NT2/D1 (cell line): Measurements from ENCODE around the gene GRM5.
"Not testable (repeated sequence)": the region's sequence is repeated elsewhere in the genome, so short reads cannot be mapped to it uniquely, and the experiment has no call there.

Experiments used
- DNase-seq: peaks from one replicate; pipeline ENCODE4 v3.0.0-alpha.2; 2011; ENCODE audit warnings: low read depth, low spot score
- H3K27me3 ChIP-seq: 2 replicates; pipeline ENCODE4 v1.6.0; 2011; ENCODE audit warnings: mild to moderate bottlenecking; ENCODE audit not compliant: insufficient read length, insufficient read depth
- H3K36me3 ChIP-seq: 2 replicates; pipeline ENCODE4 v1.6.1; 2011; ENCODE audit warnings: mild to moderate bottlenecking, low read length, mixed read lengths; ENCODE audit not compliant: insufficient read depth, insufficient read length
- H3K4me1 ChIP-seq: 2 replicates; pipeline ENCODE4 v1.5.1; 2011; ENCODE audit not compliant: insufficient read depth, insufficient read length
- H3K4me3 ChIP-seq: 2 replicates; pipeline ENCODE4 v1.5.1; 2011; ENCODE audit warnings: low read depth; ENCODE audit not compliant: insufficient read length
- H3K9ac ChIP-seq: 2 replicates; pipeline ENCODE4 v1.6.0; 2011; ENCODE audit warnings: low read depth; ENCODE audit not compliant: insufficient read length
- H3K9me3 ChIP-seq: 2 replicates; pipeline ENCODE4 v1.5.1; 2011; ENCODE audit warnings: mild to moderate bottlenecking, low read length; ENCODE audit not compliant: insufficient read depth
- SUZ12 ChIP-seq: IDR thresholded peaks from 2 replicates; pipeline ENCODE4 v1.6.1; 2011; ENCODE audit not compliant: insufficient read length, insufficient read depth; ENCODE audit errors: extremely low read depth
- YY1 ChIP-seq: IDR thresholded peaks from 2 replicates; pipeline ENCODE4 v1.6.1; 2011; ENCODE audit not compliant: insufficient read length, insufficient read depth
- ZNF274 ChIP-seq: IDR thresholded peaks from 2 replicates; pipeline ENCODE4 v1.6.1; 2011; ENCODE audit warnings: mild to moderate bottlenecking, low read depth, low read length

Gene GRM5

DNA sequence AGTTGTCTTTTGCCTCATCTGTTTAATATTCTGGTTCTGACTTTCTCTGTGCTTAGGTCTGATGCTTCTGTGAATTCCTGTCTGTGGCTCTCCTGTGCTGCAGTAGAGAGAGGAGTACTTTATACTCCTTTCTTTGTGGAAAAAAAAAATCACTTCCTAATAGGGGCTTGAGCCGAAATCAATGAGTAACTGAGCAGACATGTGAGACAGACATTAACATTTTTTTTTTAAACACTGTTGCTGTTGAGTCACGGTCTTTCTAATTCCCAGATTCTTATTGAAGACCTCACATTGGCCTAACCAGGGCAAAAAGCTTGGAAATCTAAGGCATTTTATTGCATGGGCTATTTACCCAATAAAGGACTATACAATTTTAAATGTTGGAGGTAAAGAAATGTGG, 86.1 kb downstream of the GRM5 start:
- Histone ChIP-seq H3K9ac (no peak overlapping the region), H3K4me3 (no peak overlapping the region), H3K27me3 (no peaks in the 10 kb centered on the region), H3K4me1 (no peaks in the 10 kb centered on the region), H3K36me3 (no peaks in the 10 kb centered on the region), H3K9me3 (no peaks in the 10 kb centered on the region)
- DNase-seq = no peak
- no peak for TF ChIP-seq SUZ12
- no peak for TF ChIP-seq ZNF274
- no peak for TF ChIP-seq YY1

DNA sequence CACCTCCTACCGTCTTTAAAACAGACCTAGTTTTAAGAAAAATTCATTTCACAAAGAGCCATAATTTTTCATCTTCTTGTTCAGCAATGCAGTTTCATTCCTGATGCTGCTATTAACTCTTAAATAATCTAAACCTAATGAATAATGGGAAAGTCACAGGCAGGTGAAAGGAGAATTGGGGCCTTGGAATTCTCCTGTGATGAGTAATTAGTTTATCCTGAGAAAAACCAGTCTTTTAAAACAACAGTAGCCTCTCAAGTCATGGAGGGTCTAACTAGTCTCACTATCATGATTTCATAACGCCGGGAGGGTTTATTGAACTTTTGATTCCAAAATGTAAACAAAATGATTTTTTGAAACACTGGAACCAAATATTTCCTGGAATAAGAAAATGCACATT, 86.8 kb downstream of the GRM5 start:
- not testable (repeated sequence) for H3K36me3 ChIP-seq, H3K27me3 ChIP-seq, H3K9ac ChIP-seq, H3K9me3 ChIP-seq, H3K4me3 ChIP-seq, DNase-seq, H3K4me1 ChIP-seq

DNA sequence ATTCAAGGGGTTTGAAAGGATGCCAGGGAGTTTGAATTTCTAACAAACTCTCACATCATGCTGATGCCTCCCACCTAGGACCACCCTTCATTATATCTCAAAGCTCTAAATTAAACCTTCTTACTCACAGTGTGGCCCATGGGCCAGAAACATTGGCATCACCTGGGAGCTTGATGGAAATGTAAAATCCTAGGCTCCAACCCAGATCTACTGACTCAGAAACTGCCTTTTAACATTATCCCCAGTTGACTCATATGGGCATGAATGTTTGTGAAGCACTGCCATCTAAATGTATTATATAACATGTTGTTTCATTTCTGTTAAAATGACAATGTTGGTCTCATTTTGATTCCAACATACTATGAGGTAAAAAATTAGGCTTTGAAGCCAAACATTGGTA, 90.3 kb downstream of the GRM5 start:
- H3K4me3 ChIP-seq, DNase-seq, H3K27me3 ChIP-seq, H3K9ac ChIP-seq, H3K9me3 ChIP-seq, H3K4me1 ChIP-seq, H3K36me3 ChIP-seq: not testable (repeated sequence)

- H3K27me3 ChIP-seq = no peaks in the 10 kb centered on the region
- no peaks in the 10 kb centered on the region for H3K9me3 ChIP-seq
- no peak overlapping the region for H3K9ac ChIP-seq
- TF ChIP-seq SUZ12 (no peak), ZNF274 (no peak)
- H3K36me3 ChIP-seq = no peaks in the 10 kb centered on the region
- H3K4me3 ChIP-seq = no peak overlapping the region
- no peak for DNase-seq
- H3K4me1 ChIP-seq = no peaks in the 10 kb centered on the region
Measured at GRCh38 chr11:88972210-88972609, 93.6 kb downstream of the GRM5 start.

DNA sequence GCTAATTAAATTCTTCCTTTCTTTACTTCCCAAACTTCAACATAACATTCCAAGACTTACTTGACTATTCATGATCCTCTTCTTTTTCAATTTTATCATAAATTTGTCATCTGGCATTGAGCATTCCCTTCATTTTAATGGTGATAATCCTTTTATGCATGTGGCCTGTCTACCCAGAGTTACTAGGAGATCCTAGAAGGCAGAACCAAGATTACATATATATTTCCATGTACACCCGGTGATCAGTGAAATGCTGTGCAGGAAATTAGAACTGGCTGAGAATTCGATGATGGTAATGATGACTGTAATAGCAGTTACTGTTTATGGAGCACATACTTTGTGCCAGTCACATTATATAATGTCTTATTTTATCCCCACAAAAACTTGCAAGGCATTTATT, 104.2 kb downstream of the GRM5 start:
- H3K9me3 ChIP-seq, H3K9ac ChIP-seq, H3K4me1 ChIP-seq, DNase-seq, H3K36me3 ChIP-seq, H3K4me3 ChIP-seq, H3K27me3 ChIP-seq: not testable (repeated sequence)

DNA sequence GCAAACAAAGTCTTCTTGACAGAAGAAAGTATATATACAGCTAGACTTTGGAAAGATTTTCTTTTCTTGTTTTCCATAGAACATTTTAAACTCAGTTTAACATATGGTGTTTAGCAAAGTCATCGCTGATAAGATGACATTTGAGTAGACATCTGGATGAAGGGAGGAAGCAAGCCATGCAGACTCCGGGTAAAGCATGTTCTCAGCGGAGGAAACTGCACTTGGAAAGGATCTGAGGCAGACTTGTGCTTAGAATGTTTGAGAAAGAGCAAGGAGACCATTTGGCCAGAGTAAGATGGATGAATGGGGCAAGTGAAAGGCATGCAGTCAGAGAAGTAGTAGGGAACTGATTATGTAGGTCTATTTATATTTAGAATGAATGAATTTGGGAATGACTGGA, 105.9 kb downstream of the GRM5 start:
- H3K4me1 ChIP-seq, DNase-seq, H3K27me3 ChIP-seq, H3K9ac ChIP-seq, H3K36me3 ChIP-seq, H3K4me3 ChIP-seq, H3K9me3 ChIP-seq: not testable (repeated sequence)

DNA sequence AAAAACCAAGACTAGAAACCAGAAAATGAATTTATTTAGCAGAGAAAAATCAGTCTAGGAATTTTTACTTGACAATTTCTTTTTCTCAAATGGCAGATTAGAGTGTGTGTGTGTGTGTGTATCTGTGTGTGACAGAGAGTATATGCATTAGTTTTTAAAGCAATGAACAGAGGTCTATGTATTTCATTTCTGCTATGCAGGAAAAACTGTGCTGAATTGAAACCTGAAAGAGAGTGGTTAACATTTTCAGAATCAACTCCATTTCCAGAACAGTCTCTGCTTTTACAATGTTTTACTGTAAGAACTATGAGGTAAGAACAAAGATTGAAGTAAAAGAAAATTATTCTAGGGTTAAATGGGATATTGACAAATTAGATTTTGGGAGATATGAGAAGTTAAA, 114.8 kb downstream of the GRM5 start:
- no peak for DNase-seq
- TF ChIP-seq YY1 = no peak
- TF ChIP-seq ZNF274 = no peak
- TF ChIP-seq SUZ12 = no peak
- Histone ChIP-seq H3K9ac (no peak overlapping the region), H3K27me3 (no peaks in the 10 kb centered on the region), H3K9me3 (no peaks in the 10 kb centered on the region), H3K4me3 (no peak overlapping the region), H3K4me1 (no peaks in the 10 kb centered on the region), H3K36me3 (no peaks in the 10 kb centered on the region)

- not testable (repeated sequence) for H3K36me3 ChIP-seq, H3K4me3 ChIP-seq, H3K27me3 ChIP-seq, H3K9me3 ChIP-seq, H3K9ac ChIP-seq, DNase-seq, H3K4me1 ChIP-seq
Measured at GRCh38 chr11:88948908-88949307, 116.9 kb downstream of the GRM5 start.

GRCh38 chr11:88947843-88948572, 117.8 kb downstream of the GRM5 start:
- not testable (repeated sequence) for H3K9ac ChIP-seq, DNase-seq, H3K4me3 ChIP-seq, H3K4me1 ChIP-seq, H3K9me3 ChIP-seq, H3K27me3 ChIP-seq, H3K36me3 ChIP-seq

DNA sequence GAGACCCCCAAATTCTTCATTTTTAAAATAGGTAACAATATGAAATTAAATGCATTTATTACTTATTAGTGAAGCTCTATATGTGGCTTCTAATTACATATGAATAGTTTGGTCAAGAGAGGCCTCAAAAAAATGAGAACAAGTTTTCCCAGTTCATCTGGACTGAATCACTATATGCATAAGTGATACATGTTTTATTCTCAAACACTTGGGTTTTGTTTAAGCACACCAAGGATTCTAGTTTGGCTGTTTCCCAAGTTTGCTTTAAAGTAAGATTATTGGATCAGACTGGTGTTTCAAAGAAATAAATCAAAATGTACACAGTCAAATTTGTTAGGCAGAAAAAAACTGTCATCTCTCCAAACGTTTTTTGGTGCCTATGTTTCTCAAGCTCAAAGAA, 136.1 kb downstream of the GRM5 start:
- H3K4me1 ChIP-seq, H3K27me3 ChIP-seq, H3K36me3 ChIP-seq, H3K4me3 ChIP-seq, DNase-seq, H3K9ac ChIP-seq, H3K9me3 ChIP-seq: not testable (repeated sequence)

GRCh38 chr11:88917065-88917464, 148.7 kb downstream of the GRM5 start:
- H3K27me3 ChIP-seq, H3K9me3 ChIP-seq, H3K36me3 ChIP-seq, DNase-seq, H3K4me1 ChIP-seq, H3K9ac ChIP-seq, H3K4me3 ChIP-seq: not testable (repeated sequence)
